K562 (cell line): Measurements from ENCODE around the gene CFAP157. TPM values are rescaled to one million over a fixed set of nuclear protein-coding genes. Genes with fewer than 3 reads are reported as not detected.

ENCODE experiments used
- ATAC-seq: fragments of 200-7000 bp; cut with Tn5 transposase; 3 replicates; pipeline ENCODE4 v1.9.1; 2020; ENCODE audit warnings: moderate library complexity
- BruUV-seq: library from RNA; stranded (reverse); fragments of 400-500 nt; replicated peaks from 2 replicates; lab custom pipeline; 2021; lab: Mats Ljungman, UMichigan
- CTCF ChIA-PET: fragments of 300-600 bp; formaldehyde crosslinking; extraction: SDS; loops from one replicate; lab custom pipeline; 2021; ENCODE audit warnings: low intra/inter-chr PET ratio; lab: Yijun Ruan, JAX
- POLR2A ChIA-PET: fragments of 300-600, 350-650 bp; sonication (Branson Sonifier 250); formaldehyde crosslinking; extraction: SDS; loops from one replicate; lab custom pipeline; 2021; ENCODE audit warnings: antibody characterized with exemption, inconsistent platforms; lab: Yijun Ruan, JAX
- DNase-seq, 4 experiments: peaks; one replicate each; pipeline versions ENCODE4 v3.0.0 to v3.0.0-alpha.2; 2011 to 2018; ENCODE audit warnings: low spot score in 3 of 4, mixed read lengths in 3 of 4; ENCODE audit errors: extremely low read depth in 1 of 4
- FAIRE-seq: peaks from 2 replicates; lab custom pipeline; 2011; peaks lifted over from hg19 to GRCh38; lab: Jason Lieb, UNC
- H2AFZ ChIP-seq: 2 replicates; pipeline ENCODE4 v1.6.0; 2011; ENCODE audit warnings: low read depth, low read length, control low read depth, inconsistent platforms
- H3K27ac ChIP-seq: fragments of 200-600 bp; 3 replicates; pipeline ENCODE4 v1.8.0; 2011; ENCODE audit warnings: low read depth, mild to moderate bottlenecking, control low read depth, inconsistent platforms, low read length, moderate library complexity, mixed read lengths; ENCODE audit errors: extremely low read depth
- H3K27me3 ChIP-seq, 2 experiments: fragments of 300-600 bp in 1 of 2; 2 replicates in 1 of 2; 3 replicates in 1 of 2; pipeline versions ENCODE4 v1.6.0 to v1.8.0; 2011; ENCODE audit warnings: inconsistent platforms in 2 of 2, low read length in 2 of 2, mild to moderate bottlenecking in 1 of 2, mixed read lengths in 1 of 2, moderate library complexity in 1 of 2; ENCODE audit not compliant: control insufficient read depth in 2 of 2, insufficient read depth in 2 of 2
- H3K36me3 ChIP-seq: fragments of 300-600 bp; 3 replicates; pipeline ENCODE4 v1.8.0; 2011; ENCODE audit warnings: mild to moderate bottlenecking, low read length, inconsistent platforms; ENCODE audit not compliant: control insufficient read depth, insufficient read depth
- H3K4me1 ChIP-seq, 2 experiments: fragments of 200-600 bp in 1 of 2; replicated peaks in 1 of 2; 2 replicates in 1 of 2; 3 replicates in 1 of 2; pipeline versions ENCODE4 v1.5.1 to v1.8.0; 2011; ENCODE audit warnings: inconsistent platforms in 2 of 2, low read length in 2 of 2, mild to moderate bottlenecking in 1 of 2, mixed read lengths in 1 of 2, moderate library complexity in 1 of 2; ENCODE audit not compliant: control insufficient read depth in 2 of 2, insufficient read depth in 2 of 2
- H3K4me2 ChIP-seq: 2 replicates; pipeline ENCODE4 v1.6.1; 2011; ENCODE audit warnings: low read length, control low read depth, inconsistent platforms, mixed read lengths; ENCODE audit not compliant: insufficient read depth
- H3K4me3 ChIP-seq: fragments of 200-600 bp; sonication (generic), shearing (Covaris generic); 2 replicates; pipeline ENCODE4 v1.5.1; 2016; ENCODE audit warnings: control low read depth, inconsistent platforms
- H3K79me2 ChIP-seq: fragments of 200-600 bp; 3 replicates; pipeline ENCODE4 v1.8.0; 2011; ENCODE audit warnings: low read length, inconsistent platforms; ENCODE audit not compliant: control insufficient read depth, insufficient read depth
- H3K9ac ChIP-seq, 2 experiments: 2 replicates each; pipeline versions ENCODE4 v1.6.0 to v1.6.1; 2011; ENCODE audit warnings: low read depth in 2 of 2, low read length in 2 of 2, control low read depth in 1 of 2, inconsistent platforms in 1 of 2, mild to moderate bottlenecking in 1 of 2, mixed read lengths in 1 of 2; ENCODE audit not compliant: insufficient read depth in 1 of 2
- H3K9me1 ChIP-seq: one replicate; pipeline ENCODE4 v1.6.0; 2011; ENCODE audit warnings: inconsistent platforms, mild to moderate bottlenecking, low read length, moderate library complexity; ENCODE audit not compliant: control insufficient read depth, insufficient read depth
- H3K9me3 ChIP-seq: replicated peaks from 2 replicates; pipeline ENCODE4 v1.5.1; 2011; ENCODE audit warnings: low read depth, low read length, inconsistent platforms; ENCODE audit not compliant: control insufficient read depth, insufficient read depth
- H4K20me1 ChIP-seq: replicated peaks from 2 replicates; pipeline ENCODE4 v1.6.1; 2011; ENCODE audit warnings: low read length, inconsistent platforms, mixed read lengths; ENCODE audit not compliant: control insufficient read depth, insufficient read depth
- ATF3 ChIP-seq, 2 experiments: fragments of 450-650 bp in 1 of 2; sonication (generic) in 1 of 2; formaldehyde crosslinking in 1 of 2; IDR thresholded peaks in 1 of 2; conservative IDR thresholded peaks in 1 of 2; 2 replicates each; pipeline versions ENCODE4 v1.6.1 to v1.8.1; 2016 to 2023; ENCODE audit warnings: mild to moderate bottlenecking in 2 of 2, moderate library complexity in 2 of 2, inconsistent platforms in 1 of 2, missing genetic modification reagents in 1 of 2
- CEBPG ChIP-seq, 3 experiments: fragments of 200-800 bp in 1 of 3; sonication (Bioruptor generic) in 1 of 3; sonication (generic) in 1 of 3; formaldehyde crosslinking in 1 of 3; IDR thresholded peaks in 2 of 3; conservative IDR thresholded peaks in 1 of 3; 2 replicates each; pipeline versions ENCODE4 v1.6.1 to v1.8.0; 2016 to 2022; ENCODE audit warnings: missing compliant biosample characterization in 2 of 3, missing genetic modification characterization in 2 of 3, mild to moderate bottlenecking in 1 of 3, missing genetic modification reagents in 1 of 3
- TAF15 ChIP-seq: fragments of 200-400 bp; formaldehyde crosslinking; IDR thresholded peaks from 2 replicates; pipeline ENCODE4 v1.6.1; 2017; ENCODE audit warnings: mild to moderate bottlenecking, low read depth, low read length, moderate library complexity
- WGBS: fragments of 100-300 bp; shearing (Covaris generic); methylation state at CpG from one replicate; pipeline ENCODE4 v1.1.6; 2016; ENCODE audit warnings: low coverage, mixed read lengths; ENCODE audit not compliant: insufficient coverage; ENCODE audit errors: missing lambda C conversion rate; 5-methylcytosine and 5-hydroxymethylcytosine counted together
- in situ Hi-C: fragments of 300-500 bp; cut with MboI; formaldehyde crosslinking; loops from 4 replicates; pipeline ENCODE4 v1.15.0; 2018; ENCODE audit warnings: inconsistent platforms, mixed read lengths
- intact Hi-C: fragments of 100-400 bp; cut with micrococcal nuclease; formaldehyde crosslinking; loops from 2 replicates; pipeline ENCODE4 v1.14.2; 2022
- polyA plus RNA-seq, 8 experiments: library from polyadenylated mRNA; depleted of rRNA in 4 of 8; stranded (reverse) in 5 of 8; unstranded in 3 of 8; fragments of >200 nt; fragmentation: Nextera tagmentation in 2 of 8; fragmentation: Illumina TruSeq in 1 of 8; extraction: Ambion mirVana in 2 of 8; extraction: Trizol in 1 of 8; gene quantifications; 2 replicates each; pipeline versions ENCODE4 v1.2.1 to v1.2.3, GENCODE V29; 2011 to 2014; ENCODE audit warnings: inconsistent platforms in 1 of 8, missing spikeins in 1 of 8
- total RNA-seq, 7 experiments: library from RNA; depleted of rRNA in 6 of 7; stranded (reverse); fragments of >200 nt in 6 of 7; fragmentation: Illumina TruSeq in 2 of 7; extraction: Trizol in 2 of 7; gene quantifications; 2 replicates each; pipeline versions ENCODE4 v1.2.1 to v1.2.3, GENCODE V29; 2011 to 2021; ENCODE audit warnings: low replicate concordance in 1 of 7

Gene CFAP157
- total and polyA plus RNA-seq, 9 of the 15 experiments (the other 6 are each of a cell fraction or from before 2014, with no cell fraction given): 0.03 TPM; not detected in 8

GRCh38 chr9:127667127-127667844 lies 39.5 kb upstream of the CFAP157 start:
- no TSS peak for BruUV-seq

More at GRCh38 chr9:127667127-127667844, 39.5 kb upstream of the CFAP157 start:
- 43% methylated on average over 3 of the region's 3 CpGs for WGBS
- peaks cover 3 to 6% of the 10 kb centered on the region in 2 experiments; a peak in 3 of 5 replicates for H3K4me1 ChIP-seq
- FAIRE-seq: no peak
- no peaks in the 10 kb centered on the region for H3K79me2 ChIP-seq
- POLR2A ChIA-PET: interaction anchor here (1.4 to 1.7 kb wide), 2 partner anchors 11 kb away, joined by 4 read pairs; no protein-coding TSS in a partner anchor
- no peaks in the 10 kb centered on the region for H3K9me3 ChIP-seq
- H3K9ac ChIP-seq: peak overlapping the region in 1 of 2 experiments; percentile 29; a peak in 1 of 4 replicates
- H3K27me3 ChIP-seq: no peaks in the 10 kb centered on the region
- H3K36me3 ChIP-seq: peaks cover 37% of the 10 kb centered on the region; the same call in 1 of the 3 replicates
- H4K20me1 ChIP-seq: no peaks in the 10 kb centered on the region
- in situ Hi-C loops: no loop called here
- no peak for DNase-seq
- no peak overlapping the region for H2AFZ ChIP-seq
- H3K4me2 ChIP-seq: no peak overlapping the region
- H3K9me1 ChIP-seq: no peaks in the 10 kb centered on the region
- TF ChIP-seq CEBPG (CRISPR knock-in tag; IDR thresholded peaks at IDR 0.05): no peak
- TF ChIP-seq CEBPG (tag; conservative IDR thresholded peaks at IDR 0.05 in 1 of 2, IDR thresholded peaks at IDR 0.05 in 1 of 2): peak in 1 of 2 experiments; percentile 36; a peak in 1 of 4 replicates
- TF ChIP-seq TAF15: no peak
- TF ChIP-seq ATF3 (IDR thresholded peaks at IDR 0.05): peak; percentile 60; the same call in 1 of the 2 replicates
- no peak for TF ChIP-seq ATF3 (CRISPR knock-in tag; conservative IDR thresholded peaks at IDR 0.05)
- TF ChIP-seq, all 486 proteins: peak for 2
- CTCF ChIA-PET: no interaction called here
- ATAC-seq: no peak
- no peak overlapping the region for H3K4me3 ChIP-seq
- no peak overlapping the region for H3K27ac ChIP-seq
- intact Hi-C loops: no loop called here
